ENCODE measurements around the gene DLGAP1. TPM values are rescaled to one million over a fixed set of nuclear protein-coding genes. Genes with fewer than 3 reads are reported as not detected.

Gene DLGAP1
- total and polyA plus RNA-seq, 2 of the 13 experiments (the other 11 are each of a cell fraction or from before 2014, with no cell fraction given): 0.01 TPM; not detected in 1

- peak; percentile 83 for TF ChIP-seq CEBPB (IDR thresholded peaks at IDR 0.05; ENCODE audit: borderline replicate concordance, low read depth, low read length)
- peak; percentile 57; the same call in 1 of the 2 replicates for TF ChIP-seq YEATS4 (CRISPR knock-in tag; IDR thresholded peaks at IDR 0.05; ENCODE audit: borderline replicate concordance)
- TF ChIP-seq MEIS2 (CRISPR knock-in tag; IDR thresholded peaks at IDR 0.05): peak; percentile 79
- TF ChIP-seq CCAR2 (optimal IDR thresholded peaks at IDR 0.05; ENCODE audit: low read depth, low read length): no peak
- TF ChIP-seq SAP130 (CRISPR knock-in tag; IDR thresholded peaks at IDR 0.05; ENCODE audit: low read depth): peak; percentile 80
- no peak for TF ChIP-seq IRX3 (CRISPR knock-in tag; IDR thresholded peaks at IDR 0.05; ENCODE audit: borderline replicate concordance, low read depth)
- TF ChIP-seq ZNF296 (CRISPR knock-in tag; conservative IDR thresholded peaks at IDR 0.05): no peak
- TF ChIP-seq ZNF335 (CRISPR knock-in tag; IDR thresholded peaks at IDR 0.05): peak; percentile 72
- TF ChIP-seq DNMT3B (CRISPR knock-in tag; conservative IDR thresholded peaks at IDR 0.05): peak; percentile 39; the same call in 1 of the 2 replicates
- TF ChIP-seq TBX2 (CRISPR knock-in tag; IDR thresholded peaks at IDR 0.05; ENCODE audit: borderline replicate concordance): peak; percentile 83
- 0 out of 2 replicates have a peak, but pooled peaks have one; percentile 17 for TF ChIP-seq HNRNPL (IDR thresholded peaks at IDR 0.05; ENCODE audit: low read depth, low read length)
- peak; percentile 57 for TF ChIP-seq AGO2 (optimal IDR thresholded peaks at IDR 0.05; ENCODE audit: low read depth, low read length)
- 0 out of 2 replicates have a peak, but pooled peaks have one; percentile 44 for TF ChIP-seq NFIC (IDR thresholded peaks at IDR 0.05; ENCODE audit: low read length)
- no peak for TF ChIP-seq ZNF101 (CRISPR knock-in tag; IDR thresholded peaks at IDR 0.05; ENCODE audit: borderline replicate concordance, low read depth)
- TF ChIP-seq, protein P1, sequence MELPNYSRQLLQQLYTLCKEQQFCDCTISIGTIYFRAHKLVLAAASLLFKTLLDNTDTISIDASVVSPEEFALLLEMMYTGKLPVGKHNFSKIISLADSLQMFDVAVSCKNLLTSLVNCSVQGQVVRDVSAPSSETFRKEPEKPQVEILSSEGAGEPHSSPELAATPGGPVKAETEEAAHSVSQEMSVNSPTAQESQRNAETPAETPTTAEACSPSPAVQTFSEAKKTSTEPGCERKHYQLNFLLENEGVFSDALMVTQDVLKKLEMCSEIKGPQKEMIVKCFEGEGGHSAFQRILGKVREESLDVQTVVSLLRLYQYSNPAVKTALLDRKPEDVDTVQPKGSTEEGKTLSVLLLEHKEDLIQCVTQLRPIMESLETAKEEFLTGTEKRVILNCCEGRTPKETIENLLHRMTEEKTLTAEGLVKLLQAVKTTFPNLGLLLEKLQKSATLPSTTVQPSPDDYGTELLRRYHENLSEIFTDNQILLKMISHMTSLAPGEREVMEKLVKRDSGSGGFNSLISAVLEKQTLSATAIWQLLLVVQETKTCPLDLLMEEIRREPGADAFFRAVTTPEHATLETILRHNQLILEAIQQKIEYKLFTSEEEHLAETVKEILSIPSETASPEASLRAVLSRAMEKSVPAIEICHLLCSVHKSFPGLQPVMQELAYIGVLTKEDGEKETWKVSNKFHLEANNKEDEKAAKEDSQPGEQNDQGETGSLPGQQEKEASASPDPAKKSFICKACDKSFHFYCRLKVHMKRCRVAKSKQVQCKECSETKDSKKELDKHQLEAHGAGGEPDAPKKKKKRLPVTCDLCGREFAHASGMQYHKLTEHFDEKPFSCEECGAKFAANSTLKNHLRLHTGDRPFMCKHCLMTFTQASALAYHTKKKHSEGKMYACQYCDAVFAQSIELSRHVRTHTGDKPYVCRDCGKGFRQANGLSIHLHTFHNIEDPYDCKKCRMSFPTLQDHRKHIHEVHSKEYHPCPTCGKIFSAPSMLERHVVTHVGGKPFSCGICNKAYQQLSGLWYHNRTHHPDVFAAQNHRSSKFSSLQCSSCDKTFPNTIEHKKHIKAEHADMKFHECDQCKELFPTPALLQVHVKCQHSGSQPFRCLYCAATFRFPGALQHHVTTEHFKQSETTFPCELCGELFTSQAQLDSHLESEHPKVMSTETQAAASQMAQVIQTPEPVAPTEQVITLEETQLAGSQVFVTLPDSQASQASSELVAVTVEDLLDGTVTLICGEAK (IDR thresholded peaks at IDR 0.05): no peak
- TF ChIP-seq, protein P1 (CRISPR knock-in tag; IDR thresholded peaks at IDR 0.05): peak; percentile 22; the same call in 1 of the 2 replicates
- TF ChIP-seq ZNF574 (CRISPR knock-in tag; IDR thresholded peaks at IDR 0.05): peak; percentile 44; the same call in 1 of the 2 replicates
- TF ChIP-seq ZBTB20 (CRISPR knock-in tag; IDR thresholded peaks at IDR 0.05; ENCODE audit: borderline replicate concordance, low read depth): peak; percentile 71; the same call in 1 of the 2 replicates
These were observed 1006.1 kb downstream of the DLGAP1 start (continued) for GRCh38 chr18:3448838-3449511.

Measured in HepG2 (cell line).